Progenitor cell of endocrine pancreas (in vitro differentiated cells): ENCODE measurements around the gene SUGCT. TPM values are rescaled to one million over a fixed set of nuclear protein-coding genes. Genes with fewer than 3 reads are reported as not detected.
A peak's percentile ranks its signal among the peaks of the same experiment; 100 is the strongest.
"Not testable (repeated sequence)": the region's sequence is repeated elsewhere in the genome, so short reads cannot be mapped to it uniquely, and the experiment has no call there.

Experiments used
- DNase-seq: peaks from one replicate; pipeline ENCODE4 v3.0.0; 2021; ENCODE audit warnings: low spot score; ENCODE audit not compliant: unreplicated experiment
- H3K27ac Mint-ChIP-seq: 2 replicates; pipeline ENCODE4 v1.8.0; 2021; ENCODE audit warnings: mild to moderate bottlenecking, moderate library complexity, mixed read lengths
- H3K27me3 Mint-ChIP-seq: 2 replicates; pipeline ENCODE4 v1.8.0; 2021; ENCODE audit warnings: mixed read lengths
- H3K36me3 Mint-ChIP-seq: 2 replicates; pipeline ENCODE4 v1.8.0; 2022; ENCODE audit warnings: mixed read lengths; ENCODE audit not compliant: insufficient read depth
- H3K4me1 Mint-ChIP-seq: 2 replicates; pipeline ENCODE4 v1.8.0; 2021; ENCODE audit warnings: low read depth, mixed read lengths
- H3K4me3 Mint-ChIP-seq: 2 replicates; pipeline ENCODE4 v1.8.0; 2021; ENCODE audit warnings: low read depth, mild to moderate bottlenecking, moderate library complexity, mixed read lengths
- H3K9me3 Mint-ChIP-seq: 2 replicates; pipeline ENCODE4 v1.8.0; 2021; ENCODE audit warnings: low read depth, mixed read lengths
- CTCF ChIP-seq: fragments of 200-600 bp; sonication (generic); IDR thresholded peaks from one replicate; pipeline ENCODE4 v1.5.0; 2021; ENCODE audit warnings: antibody characterized with exemption, mild to moderate bottlenecking; ENCODE audit not compliant: unreplicated experiment
- total RNA-seq: library from RNA; stranded (reverse); gene quantifications from 2 replicates; pipeline ENCODE4 v1.2.1, GENCODE V29; 2021

Gene SUGCT
- total RNA-seq, 1 donor from 2014 or later, result 6.2 TPM

- peak overlapping the region; percentile 99 for H3K27ac Mint-ChIP-seq
- peaks cover 1% of the 10 kb centered on the region for H3K36me3 Mint-ChIP-seq
- peak; percentile 43 for DNase-seq
- no peaks in the 10 kb centered on the region for H3K27me3 Mint-ChIP-seq
- H3K4me1 Mint-ChIP-seq, result peaks cover 11% of the 10 kb centered on the region
- H3K9me3 Mint-ChIP-seq, result no peaks in the 10 kb centered on the region
- H3K4me3 Mint-ChIP-seq, result peak overlapping the region; percentile 98
- no peak for TF ChIP-seq CTCF
Observed at GRCh38 chr7:40133561-40134427, 1.0 kb upstream of the SUGCT start.

GRCh38 chr7:40135317-40135610 lies 459 bp downstream of the SUGCT start:
- no peaks in the 10 kb centered on the region for H3K9me3 Mint-ChIP-seq
- no peak for TF ChIP-seq CTCF
- peak overlapping the region; percentile 81 for H3K4me3 Mint-ChIP-seq
- peaks cover 11% of the 10 kb centered on the region for H3K4me1 Mint-ChIP-seq
- DNase-seq, result no peak
- H3K27me3 Mint-ChIP-seq, result no peaks in the 10 kb centered on the region
- peaks cover 1% of the 10 kb centered on the region for H3K36me3 Mint-ChIP-seq
- peak overlapping the region; percentile 24 for H3K27ac Mint-ChIP-seq

- DNase-seq, result no peak
- no peak for TF ChIP-seq CTCF
- Mint-ChIP-seq H3K4me3 (no peak overlapping the region), H3K9me3 (no peaks in the 10 kb centered on the region), H3K36me3 (no peaks in the 10 kb centered on the region), H3K27ac (no peak overlapping the region), H3K4me1 (peaks cover 6% of the 10 kb centered on the region), H3K27me3 (no peaks in the 10 kb centered on the region)
Observed at GRCh38 chr7:40137563-40137962, 2.8 kb downstream of the SUGCT start.

GRCh38 chr7:40138973-40139372 lies 4.2 kb downstream of the SUGCT start:
- no peaks in the 10 kb centered on the region for H3K27me3 Mint-ChIP-seq
- no peak for TF ChIP-seq CTCF
- H3K4me3 Mint-ChIP-seq, result no peak overlapping the region
- H3K9me3 Mint-ChIP-seq, result no peaks in the 10 kb centered on the region
- no peak for DNase-seq
- no peak overlapping the region for H3K27ac Mint-ChIP-seq
- H3K4me1 Mint-ChIP-seq, result no peaks in the 10 kb centered on the region
- no peaks in the 10 kb centered on the region for H3K36me3 Mint-ChIP-seq

GRCh38 chr7:40139891-40140290 lies 5.1 kb downstream of the SUGCT start:
- not testable (repeated sequence) for DNase-seq, H3K9me3 Mint-ChIP-seq, H3K27ac Mint-ChIP-seq, H3K4me1 Mint-ChIP-seq, H3K4me3 Mint-ChIP-seq, H3K27me3 Mint-ChIP-seq, H3K36me3 Mint-ChIP-seq

- H3K4me3 Mint-ChIP-seq, H3K27ac Mint-ChIP-seq, H3K9me3 Mint-ChIP-seq, H3K27me3 Mint-ChIP-seq, H3K4me1 Mint-ChIP-seq, H3K36me3 Mint-ChIP-seq, DNase-seq: not testable (repeated sequence)
Observed at GRCh38 chr7:40141916-40142315, 7.1 kb downstream of the SUGCT start.

GRCh38 chr7:40145596-40146130 lies 10.9 kb downstream of the SUGCT start:
- not testable (repeated sequence) for H3K4me1 Mint-ChIP-seq, H3K36me3 Mint-ChIP-seq, H3K9me3 Mint-ChIP-seq, H3K27ac Mint-ChIP-seq, H3K4me3 Mint-ChIP-seq, DNase-seq, H3K27me3 Mint-ChIP-seq
